Astrocyte (in vitro differentiated cells and primary cell): Measurements from ENCODE around the gene GATC. TPM values are rescaled to one million over a fixed set of nuclear protein-coding genes. Genes with fewer than 3 reads are reported as not detected.

Experiments used
- DNase-seq: peaks from one replicate; pipeline ENCODE4 v3.0.0-alpha.2; 2010; ENCODE audit warnings: low read depth
- FAIRE-seq: peaks from 2 replicates; lab custom pipeline; 2011; peaks lifted over from hg19 to GRCh38; lab: Jason Lieb, UNC
- H2AFZ ChIP-seq: 2 replicates; pipeline ENCODE4 v1.6.0; 2012; ENCODE audit warnings: low read depth, low read length, inconsistent platforms
- H3K27ac ChIP-seq: 2 replicates; pipeline ENCODE4 v1.5.1; 2011; ENCODE audit warnings: low read depth, low read length, inconsistent platforms
- H3K27me3 ChIP-seq: 2 replicates; pipeline ENCODE4 v1.6.0; 2011; ENCODE audit warnings: low read length, inconsistent platforms; ENCODE audit not compliant: insufficient read depth
- H3K36me3 ChIP-seq: 2 replicates; pipeline ENCODE4 v1.5.1; 2011; ENCODE audit warnings: low read length, inconsistent platforms; ENCODE audit not compliant: insufficient read depth
- H3K4me1 ChIP-seq: 2 replicates; pipeline ENCODE4 v1.5.1; 2011; ENCODE audit warnings: low read length, inconsistent platforms; ENCODE audit not compliant: insufficient read depth
- H3K4me2 ChIP-seq: 2 replicates; pipeline ENCODE4 v1.6.0; 2012; ENCODE audit warnings: low read length, inconsistent platforms
- H3K4me3 ChIP-seq: 2 replicates; pipeline ENCODE4 v1.5.1; 2011; ENCODE audit warnings: low read depth, mild to moderate bottlenecking, low read length, inconsistent platforms; ENCODE audit not compliant: insufficient read depth
- H3K79me2 ChIP-seq: 2 replicates; pipeline ENCODE4 v1.6.0; 2012; ENCODE audit warnings: mild to moderate bottlenecking, low read length, inconsistent platforms; ENCODE audit not compliant: insufficient read depth
- H3K9ac ChIP-seq: 2 replicates; pipeline ENCODE4 v1.6.0; 2012; ENCODE audit warnings: mild to moderate bottlenecking, low read length, inconsistent platforms
- H3K9me3 ChIP-seq: 2 replicates; pipeline ENCODE4 v1.5.1; 2012; ENCODE audit warnings: low read depth, mild to moderate bottlenecking, low read length, inconsistent platforms; ENCODE audit not compliant: insufficient read depth
- H4K20me1 ChIP-seq: 2 replicates; pipeline ENCODE4 v1.6.0; 2012; ENCODE audit warnings: low read length, inconsistent platforms; ENCODE audit not compliant: insufficient read depth
- H3K27ac Mint-ChIP-seq: one replicate; pipeline ENCODE4 v1.8.0; 2021; ENCODE audit warnings: mild to moderate bottlenecking, mixed read lengths; ENCODE audit not compliant: unreplicated experiment
- H3K27me3 Mint-ChIP-seq: one replicate; pipeline ENCODE4 v1.8.0; 2021; ENCODE audit warnings: low read depth, mixed read lengths; ENCODE audit not compliant: unreplicated experiment
- H3K36me3 Mint-ChIP-seq: one replicate; pipeline ENCODE4 v1.8.0; 2021; ENCODE audit warnings: low read depth, mixed read lengths; ENCODE audit not compliant: unreplicated experiment
- H3K4me1 Mint-ChIP-seq: one replicate; pipeline ENCODE4 v1.8.0; 2021; ENCODE audit warnings: low read depth, mixed read lengths; ENCODE audit not compliant: unreplicated experiment
- H3K4me3 Mint-ChIP-seq: one replicate; pipeline ENCODE4 v1.8.0; 2021; ENCODE audit warnings: mild to moderate bottlenecking, moderate library complexity, mixed read lengths; ENCODE audit not compliant: unreplicated experiment
- H3K9me3 Mint-ChIP-seq: one replicate; pipeline ENCODE4 v1.8.0; 2021; ENCODE audit warnings: mild to moderate bottlenecking, mixed read lengths; ENCODE audit not compliant: unreplicated experiment
- EZH2 ChIP-seq: IDR thresholded peaks from 2 replicates; pipeline ENCODE4 v1.6.1; 2012; ENCODE audit warnings: mild to moderate bottlenecking, low read length, inconsistent platforms; ENCODE audit not compliant: insufficient read depth
- total RNA-seq: library from RNA; stranded (reverse); gene quantifications from 2 replicates; pipeline ENCODE4 v1.2.1, GENCODE V29; 2021
- TF ChIP-seq, protein P1 (sequence below): IDR thresholded peaks from 2 replicates; pipeline ENCODE4 v1.5.1; 2011; ENCODE audit warnings: low read depth, mild to moderate bottlenecking, inconsistent platforms, low read length, moderate library complexity; ENCODE audit not compliant: insufficient read depth

The GATC gene
- total RNA-seq, 1 donor from 2014 or later = 28.8 TPM

DNA sequence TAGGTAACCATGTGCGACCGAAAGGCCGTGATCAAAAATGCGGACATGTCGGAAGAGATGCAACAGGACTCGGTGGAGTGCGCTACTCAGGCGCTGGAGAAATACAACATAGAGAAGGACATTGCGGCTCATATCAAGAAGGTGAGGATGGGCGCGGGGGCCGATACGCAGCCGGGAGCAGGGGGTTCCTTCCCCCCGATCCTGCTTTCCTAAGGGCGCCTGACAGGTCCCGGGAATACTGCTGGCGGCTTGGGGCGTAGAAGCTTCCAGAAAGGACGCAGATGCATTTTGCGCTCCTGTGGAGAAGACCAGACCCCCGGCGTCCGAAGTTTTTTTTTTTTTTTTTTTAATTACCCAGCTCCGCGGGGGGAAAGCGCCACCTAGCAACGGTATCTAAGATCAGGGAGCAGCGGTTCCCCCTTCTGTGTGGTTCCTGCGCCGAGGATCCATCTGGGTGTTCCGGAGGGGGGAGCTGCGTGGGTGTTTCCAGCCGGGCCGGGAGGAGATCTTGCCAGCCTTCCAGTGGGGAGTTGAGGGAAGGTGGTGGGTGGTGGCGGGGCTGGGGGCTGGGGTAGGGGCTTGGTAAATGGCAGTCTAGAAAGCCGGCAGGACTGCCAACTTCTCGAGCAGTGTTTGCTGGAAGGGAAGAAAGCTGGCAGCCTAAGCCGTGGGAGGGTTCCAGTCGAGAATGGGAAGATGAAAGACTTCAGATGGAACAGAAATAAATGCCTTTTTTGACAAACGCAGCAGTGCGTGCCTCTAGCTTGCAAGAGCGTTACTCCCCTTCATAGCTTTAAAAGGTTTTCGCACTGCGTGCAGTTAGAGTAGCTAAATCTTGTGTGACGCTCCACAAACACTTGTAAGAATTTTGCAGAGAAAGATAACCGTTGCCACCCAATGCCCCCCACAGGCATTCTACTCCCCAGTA, 50.4 kb downstream of the GATC start:
- Mint-ChIP-seq H3K9me3 (no peaks in the 10 kb centered on the region), H3K4me3 (peak overlapping the region; percentile 98), H3K27me3 (no peaks in the 10 kb centered on the region), H3K4me1 (peaks cover 16% of the 10 kb centered on the region), H3K36me3 (peaks cover 9% of the 10 kb centered on the region), H3K27ac (peak overlapping the region; percentile 58)
- peaks cover 21% of the 10 kb centered on the region for H3K4me1 ChIP-seq
- FAIRE-seq = no peak
- H3K9me3 ChIP-seq = no peaks in the 10 kb centered on the region
- H3K36me3 ChIP-seq = peaks cover 6% of the 10 kb centered on the region
- H3K4me3 ChIP-seq = peak overlapping the region; percentile 99
- peak overlapping the region; percentile 93 for H3K4me2 ChIP-seq
- no peak for TF ChIP-seq EZH2
- H4K20me1 ChIP-seq = peaks cover 30% of the 10 kb centered on the region
- no peak overlapping the region for H2AFZ ChIP-seq
- peak; percentile 38 for DNase-seq
- H3K79me2 ChIP-seq = peaks cover 38% of the 10 kb centered on the region
- peak overlapping the region; percentile 65 for H3K27ac ChIP-seq
- peak overlapping the region; percentile 88 for H3K9ac ChIP-seq
- H3K27me3 ChIP-seq = no peaks in the 10 kb centered on the region

DNA sequence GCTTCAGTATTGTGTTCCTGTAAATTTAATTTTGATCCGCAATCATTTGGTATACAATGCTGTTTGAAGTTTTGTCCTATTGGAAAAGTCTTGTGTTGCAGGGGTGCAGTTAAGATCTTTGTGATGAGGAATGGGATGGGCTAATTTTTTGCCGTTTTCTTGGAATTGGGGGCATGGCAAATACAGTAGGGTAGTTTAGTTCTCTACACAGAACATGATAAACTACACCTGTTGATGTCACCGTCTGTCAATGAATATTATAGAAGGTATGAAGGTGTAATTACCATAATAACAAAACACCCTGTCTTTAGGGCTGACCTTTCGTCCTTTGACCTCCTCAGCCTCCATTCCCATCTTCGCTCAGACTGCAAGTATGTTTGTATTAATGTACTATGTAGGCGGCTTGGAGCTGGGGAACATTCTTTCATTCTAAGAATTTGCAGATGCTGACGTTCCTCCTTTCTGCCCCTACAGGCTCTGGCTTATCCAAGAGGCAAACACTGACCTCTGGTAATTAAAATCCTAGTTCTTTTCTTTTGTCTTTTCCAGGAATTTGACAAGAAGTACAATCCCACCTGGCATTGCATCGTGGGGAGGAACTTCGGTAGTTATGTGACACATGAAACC, 51.4 kb downstream of the GATC start:
- H3K4me1 Mint-ChIP-seq = peaks cover 16% of the 10 kb centered on the region
- H4K20me1 ChIP-seq = peaks cover 30% of the 10 kb centered on the region
- H3K79me2 ChIP-seq = peaks cover 38% of the 10 kb centered on the region
- H3K27ac ChIP-seq = no peak overlapping the region
- FAIRE-seq (no peak), DNase-seq (peak; percentile 22)
- H3K9me3 ChIP-seq = no peaks in the 10 kb centered on the region
- H3K36me3 ChIP-seq = peaks cover 6% of the 10 kb centered on the region
- peaks cover 9% of the 10 kb centered on the region for H3K36me3 Mint-ChIP-seq
- H3K9me3 Mint-ChIP-seq = no peaks in the 10 kb centered on the region
- H3K27me3 Mint-ChIP-seq = no peaks in the 10 kb centered on the region
- H3K4me2 ChIP-seq = peak overlapping the region; percentile 93
- peaks cover 21% of the 10 kb centered on the region for H3K4me1 ChIP-seq
- no peaks in the 10 kb centered on the region for H3K27me3 ChIP-seq
- TF ChIP-seq, protein P1, sequence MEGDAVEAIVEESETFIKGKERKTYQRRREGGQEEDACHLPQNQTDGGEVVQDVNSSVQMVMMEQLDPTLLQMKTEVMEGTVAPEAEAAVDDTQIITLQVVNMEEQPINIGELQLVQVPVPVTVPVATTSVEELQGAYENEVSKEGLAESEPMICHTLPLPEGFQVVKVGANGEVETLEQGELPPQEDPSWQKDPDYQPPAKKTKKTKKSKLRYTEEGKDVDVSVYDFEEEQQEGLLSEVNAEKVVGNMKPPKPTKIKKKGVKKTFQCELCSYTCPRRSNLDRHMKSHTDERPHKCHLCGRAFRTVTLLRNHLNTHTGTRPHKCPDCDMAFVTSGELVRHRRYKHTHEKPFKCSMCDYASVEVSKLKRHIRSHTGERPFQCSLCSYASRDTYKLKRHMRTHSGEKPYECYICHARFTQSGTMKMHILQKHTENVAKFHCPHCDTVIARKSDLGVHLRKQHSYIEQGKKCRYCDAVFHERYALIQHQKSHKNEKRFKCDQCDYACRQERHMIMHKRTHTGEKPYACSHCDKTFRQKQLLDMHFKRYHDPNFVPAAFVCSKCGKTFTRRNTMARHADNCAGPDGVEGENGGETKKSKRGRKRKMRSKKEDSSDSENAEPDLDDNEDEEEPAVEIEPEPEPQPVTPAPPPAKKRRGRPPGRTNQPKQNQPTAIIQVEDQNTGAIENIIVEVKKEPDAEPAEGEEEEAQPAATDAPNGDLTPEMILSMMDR = no peak
- no peak for TF ChIP-seq EZH2
- H3K9ac ChIP-seq = peak overlapping the region; percentile 88
- no peak overlapping the region for H2AFZ ChIP-seq
- H3K4me3 Mint-ChIP-seq = peak overlapping the region; percentile 98
- peak overlapping the region; percentile 99 for H3K4me3 ChIP-seq
- no peak overlapping the region for H3K27ac Mint-ChIP-seq

DNA sequence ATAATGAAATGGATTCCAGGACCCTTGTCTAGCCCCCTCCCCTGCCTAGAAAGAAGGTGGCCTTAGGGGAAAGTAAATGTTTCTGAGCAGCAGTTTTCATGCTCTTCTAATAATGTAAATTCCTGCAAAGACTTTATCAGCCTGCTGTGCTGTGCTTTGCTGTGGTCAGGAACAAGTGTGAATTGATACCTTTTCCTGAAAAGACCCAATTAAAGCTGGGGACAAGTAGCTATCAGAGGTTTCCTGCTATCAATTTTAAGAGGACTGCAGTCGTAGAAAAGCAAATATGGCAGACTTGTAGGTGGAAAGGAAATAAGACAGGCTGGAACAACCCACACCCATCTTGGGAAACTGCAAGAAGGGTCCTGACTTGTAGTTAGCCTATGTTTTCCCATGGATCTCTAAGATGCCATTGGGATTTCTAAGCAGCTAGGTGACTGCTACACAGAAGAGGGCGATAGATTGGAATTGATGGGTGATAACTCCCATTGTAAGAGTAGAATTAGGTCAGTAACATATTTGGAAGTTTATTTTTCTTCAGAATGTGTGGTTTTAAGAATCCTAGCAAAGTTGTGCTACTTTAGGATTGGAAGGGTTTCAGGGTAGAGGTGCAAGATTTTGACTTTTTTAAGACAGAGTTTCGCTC, 52.7 kb downstream of the GATC start:
- Histone ChIP-seq H3K4me1 (peaks cover 21% of the 10 kb centered on the region), H3K36me3 (peaks cover 6% of the 10 kb centered on the region), H3K9ac (no peak overlapping the region), H3K27ac (no peak overlapping the region), H2AFZ (no peak overlapping the region), H3K4me3 (no peak overlapping the region), H3K9me3 (no peaks in the 10 kb centered on the region), H3K4me2 (peak overlapping the region; percentile 93), H3K79me2 (peaks cover 38% of the 10 kb centered on the region), H3K27me3 (no peaks in the 10 kb centered on the region), H4K20me1 (peaks cover 30% of the 10 kb centered on the region)
- H3K4me3 Mint-ChIP-seq = no peak overlapping the region
- no peak for FAIRE-seq
- TF ChIP-seq EZH2 = no peak
- TF ChIP-seq, protein P1 = no peak
- H3K4me1 Mint-ChIP-seq = peaks cover 16% of the 10 kb centered on the region
- H3K27ac Mint-ChIP-seq = no peak overlapping the region
- H3K27me3 Mint-ChIP-seq = no peaks in the 10 kb centered on the region
- H3K9me3 Mint-ChIP-seq = no peaks in the 10 kb centered on the region
- peaks cover 9% of the 10 kb centered on the region for H3K36me3 Mint-ChIP-seq
- no peak for DNase-seq
